ENCODE results near the gene DDX60.

Gene DDX60

GRCh38 chr4:168174308-168174707 lies 144.2 kb downstream of the DDX60 start:
- no peaks in the 10 kb centered on the region for H3K27me3 ChIP-seq (ENCODE audit: insufficient read depth, low read length)
- H3K4me3 ChIP-seq (ENCODE audit: low read length) = no peak overlapping the region
- no peaks in the 10 kb centered on the region for H3K36me3 ChIP-seq (ENCODE audit: insufficient read depth, low read length)
- H3K9me3 ChIP-seq (ENCODE audit: low read length) = no peaks in the 10 kb centered on the region
- no peaks in the 10 kb centered on the region for H3K4me1 ChIP-seq (ENCODE audit: insufficient read depth, low read length)
- H2AFZ ChIP-seq (ENCODE audit: low read depth, low read length) = no peak overlapping the region

GRCh38 chr4:168167714-168168284 lies 150.8 kb downstream of the DDX60 start:
- H3K4me3 ChIP-seq (ENCODE audit: low read length) = no peak overlapping the region
- H3K27me3 ChIP-seq (ENCODE audit: insufficient read depth, low read length) = no peaks in the 10 kb centered on the region
- H3K4me1 ChIP-seq (ENCODE audit: insufficient read depth, low read length) = peaks cover 2% of the 10 kb centered on the region
- no peak overlapping the region for H2AFZ ChIP-seq (ENCODE audit: low read depth, low read length)
- H3K9me3 ChIP-seq (ENCODE audit: low read length) = no peaks in the 10 kb centered on the region
- H3K36me3 ChIP-seq (ENCODE audit: insufficient read depth, low read length) = no peaks in the 10 kb centered on the region

Measured in neuron (in vitro differentiated cells).